ENCODE data around the gene MYDGF.

Gene MYDGF

DNA sequence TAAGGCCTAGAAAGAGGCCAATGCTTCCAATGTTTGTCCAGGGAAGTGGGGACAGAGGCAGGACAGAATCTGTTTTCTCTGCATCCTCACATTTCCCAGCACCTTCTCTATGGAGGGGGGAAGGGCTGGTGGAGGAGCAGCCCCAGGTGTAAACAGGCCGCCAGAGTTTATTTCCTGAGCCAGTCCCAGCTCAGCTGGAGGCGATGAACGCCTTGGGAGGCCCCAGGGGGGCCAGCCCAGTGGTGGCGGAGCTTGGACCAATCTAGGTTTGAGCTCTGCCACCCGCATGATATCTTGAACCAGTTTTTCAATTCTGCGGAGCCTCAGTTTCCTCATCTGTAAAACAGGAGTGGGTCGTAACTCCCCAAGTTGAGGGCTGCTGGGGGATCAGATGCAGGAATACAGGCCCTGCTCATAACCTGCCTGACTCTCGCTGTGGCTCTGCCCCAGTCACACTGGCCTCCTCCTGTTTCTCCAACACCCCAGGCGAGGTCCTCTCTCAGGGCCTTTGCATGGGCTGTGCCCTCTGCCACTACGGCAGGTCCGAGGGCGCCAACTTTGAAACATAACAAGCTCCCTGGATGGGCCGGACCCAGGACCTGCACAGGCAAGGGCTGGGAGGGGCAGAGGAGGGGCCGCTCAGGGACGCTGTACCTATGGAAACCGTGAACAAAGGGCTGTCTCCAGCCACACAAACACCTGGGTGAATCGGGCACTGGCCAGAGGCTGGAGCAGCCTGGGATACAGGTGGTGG is 29.7 kb downstream of the MYDGF start:
- TF ChIP-seq, protein P1, sequence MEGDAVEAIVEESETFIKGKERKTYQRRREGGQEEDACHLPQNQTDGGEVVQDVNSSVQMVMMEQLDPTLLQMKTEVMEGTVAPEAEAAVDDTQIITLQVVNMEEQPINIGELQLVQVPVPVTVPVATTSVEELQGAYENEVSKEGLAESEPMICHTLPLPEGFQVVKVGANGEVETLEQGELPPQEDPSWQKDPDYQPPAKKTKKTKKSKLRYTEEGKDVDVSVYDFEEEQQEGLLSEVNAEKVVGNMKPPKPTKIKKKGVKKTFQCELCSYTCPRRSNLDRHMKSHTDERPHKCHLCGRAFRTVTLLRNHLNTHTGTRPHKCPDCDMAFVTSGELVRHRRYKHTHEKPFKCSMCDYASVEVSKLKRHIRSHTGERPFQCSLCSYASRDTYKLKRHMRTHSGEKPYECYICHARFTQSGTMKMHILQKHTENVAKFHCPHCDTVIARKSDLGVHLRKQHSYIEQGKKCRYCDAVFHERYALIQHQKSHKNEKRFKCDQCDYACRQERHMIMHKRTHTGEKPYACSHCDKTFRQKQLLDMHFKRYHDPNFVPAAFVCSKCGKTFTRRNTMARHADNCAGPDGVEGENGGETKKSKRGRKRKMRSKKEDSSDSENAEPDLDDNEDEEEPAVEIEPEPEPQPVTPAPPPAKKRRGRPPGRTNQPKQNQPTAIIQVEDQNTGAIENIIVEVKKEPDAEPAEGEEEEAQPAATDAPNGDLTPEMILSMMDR (IDR thresholded peaks at IDR 0.05; ENCODE audit: control extremely low read depth, extremely low read depth, low read depth, missing control alignments) = no peak
- CTCF ChIA-PET = interaction anchor here (1.0 to 1.4 kb wide), 3 partner anchors 64 to 151 kb away, joined by 3 to 5 read pairs (median 3); partner anchors contain the start of gene FEM1A
- POLR2A ChIA-PET = interaction anchor here (0.6 to 0.9 kb wide), 2 partner anchors 296 to 377 kb away, joined by 4 to 6 read pairs; no protein-coding TSS in a partner anchor
- DNase-seq (ENCODE audit: extremely low spot score) = no peak

DNA sequence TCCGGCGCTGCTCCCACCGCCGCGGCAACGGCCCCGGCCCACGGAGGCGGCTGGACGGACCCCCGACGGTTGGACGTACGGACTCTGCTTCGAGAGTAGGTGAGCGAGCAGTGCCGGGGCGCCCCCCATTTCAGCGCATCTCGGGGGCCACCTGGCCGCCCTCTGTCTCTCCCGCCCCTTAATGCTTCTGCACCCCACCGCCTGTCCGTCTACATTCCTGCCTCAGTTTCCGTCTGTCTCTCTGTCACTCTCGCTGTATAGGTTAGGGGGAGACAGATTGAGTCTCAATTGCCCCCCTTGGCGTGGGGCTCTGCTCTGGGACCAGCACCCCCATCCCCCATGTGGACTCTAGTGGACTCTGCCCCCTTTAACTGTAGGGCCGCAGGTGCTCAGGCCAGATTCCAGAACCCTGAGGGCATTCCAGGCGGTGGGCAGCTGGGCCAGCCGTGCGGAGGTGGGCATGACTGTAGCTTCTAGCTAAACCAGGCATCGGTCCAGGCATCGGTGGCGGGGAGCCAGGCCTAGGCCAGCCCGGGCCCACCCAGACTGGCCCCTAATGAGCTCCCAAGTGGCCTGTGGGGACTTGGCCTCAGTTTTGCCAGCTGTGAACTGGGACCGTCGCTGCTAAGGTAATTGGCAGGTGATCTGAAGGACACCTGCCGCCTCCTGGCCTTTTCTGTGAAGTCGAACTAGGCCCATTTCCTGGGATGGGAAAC is 30.5 kb downstream of the MYDGF start:
- CTCF ChIA-PET = interaction anchor here (1.0 to 1.4 kb wide), 3 partner anchors 63 to 151 kb away, joined by 3 to 5 read pairs (median 3); partner anchors contain the start of gene FEM1A
- POLR2A ChIA-PET = interaction anchor here (0.9 kb wide), 1 partner anchor 377 kb away, joined by 4 read pairs; no protein-coding TSS in a partner anchor
- DNase-seq (ENCODE audit: extremely low spot score) = peak; percentile 45
- TF ChIP-seq, protein P1 (IDR thresholded peaks at IDR 0.05; ENCODE audit: control extremely low read depth, extremely low read depth, low read depth, missing control alignments) = no peak

DNA sequence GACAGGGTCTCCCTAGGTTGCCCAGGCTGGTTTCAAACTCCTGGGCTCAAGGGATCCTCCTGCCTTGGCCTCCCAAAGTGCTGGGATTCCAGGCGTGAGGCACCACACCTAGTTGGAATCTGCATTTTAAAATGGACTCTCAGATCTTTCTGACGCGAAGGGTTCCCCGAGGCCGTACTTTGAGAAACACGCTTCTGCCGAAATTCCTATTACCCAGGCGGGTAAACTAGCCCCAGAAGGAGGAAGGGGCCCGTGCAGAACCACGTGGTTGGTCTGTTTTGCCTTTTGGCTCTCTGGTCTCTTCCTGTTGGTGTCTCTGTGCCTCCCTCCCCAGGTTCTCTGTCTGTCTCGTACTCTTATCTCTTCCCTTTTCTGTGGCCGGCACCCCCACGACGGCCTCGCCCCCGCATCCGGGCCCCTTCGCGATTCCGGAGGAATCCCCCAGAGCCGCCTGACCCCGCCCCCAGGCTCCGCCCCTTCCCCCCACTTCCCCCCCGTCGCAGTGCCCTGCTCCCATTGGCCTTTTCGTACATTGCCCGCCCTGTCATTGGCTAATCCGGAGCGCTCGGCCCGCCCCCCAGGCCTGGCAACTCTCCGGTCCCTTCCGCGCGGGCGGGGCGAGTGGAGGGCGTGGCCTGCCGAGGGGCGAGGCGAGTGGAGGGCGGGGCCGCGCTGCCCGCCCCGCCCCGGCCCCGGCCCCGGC is 31.2 kb downstream of the MYDGF start, which contains the start of gene TNFAIP8L1:
Gene TNFAIP8L1, plus strand, starts transcription at position 689 of the 703 bp plus-strand sequence. CDS start 12,354 bp downstream, outside the sequence.
- CTCF ChIA-PET = interaction anchor here (1.1 to 3.5 kb wide), 6 partner anchors 34 to 152 kb away, joined by 3 to 102 read pairs (median 15); partner anchors contain the start of gene FEM1A
- peak; percentile 100 for DNase-seq (ENCODE audit: extremely low spot score)
- POLR2A ChIA-PET = interaction anchor here (0.7 kb wide), 1 partner anchor 13 kb away, joined by 3 read pairs; no protein-coding TSS in a partner anchor
- TF ChIP-seq, protein P1 (IDR thresholded peaks at IDR 0.05; ENCODE audit: control extremely low read depth, extremely low read depth, low read depth, missing control alignments) = no peak

DNA sequence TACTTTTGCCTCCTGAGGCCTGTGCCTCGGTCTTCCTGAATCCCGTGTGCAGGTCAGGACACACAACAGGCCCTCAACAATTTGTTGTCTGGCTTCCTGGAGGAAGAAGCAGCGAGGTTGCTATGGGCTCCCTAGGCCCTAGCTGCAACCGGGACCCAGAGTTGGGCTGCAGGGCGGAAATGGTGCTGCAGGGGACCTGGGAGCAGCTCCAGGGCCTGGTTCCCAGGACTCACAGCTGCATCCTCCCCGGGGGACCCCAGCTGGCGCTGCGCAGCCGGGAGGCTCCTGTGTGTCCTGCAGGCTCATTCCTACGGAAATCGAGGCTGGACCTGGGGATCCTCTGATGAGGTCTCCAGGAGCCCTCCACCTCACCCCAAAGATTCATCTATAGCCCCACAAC is 31.8 kb downstream of the MYDGF start:
- POLR2A ChIA-PET = interaction anchor here (0.7 kb wide), 1 partner anchor 14 kb away, joined by 3 read pairs; no protein-coding TSS in a partner anchor
- CTCF ChIA-PET = interaction anchor here (1.1 to 3.5 kb wide), 7 partner anchors 11 to 115 kb away, joined by 3 to 102 read pairs (median 27); no protein-coding TSS in a partner anchor

DNA sequence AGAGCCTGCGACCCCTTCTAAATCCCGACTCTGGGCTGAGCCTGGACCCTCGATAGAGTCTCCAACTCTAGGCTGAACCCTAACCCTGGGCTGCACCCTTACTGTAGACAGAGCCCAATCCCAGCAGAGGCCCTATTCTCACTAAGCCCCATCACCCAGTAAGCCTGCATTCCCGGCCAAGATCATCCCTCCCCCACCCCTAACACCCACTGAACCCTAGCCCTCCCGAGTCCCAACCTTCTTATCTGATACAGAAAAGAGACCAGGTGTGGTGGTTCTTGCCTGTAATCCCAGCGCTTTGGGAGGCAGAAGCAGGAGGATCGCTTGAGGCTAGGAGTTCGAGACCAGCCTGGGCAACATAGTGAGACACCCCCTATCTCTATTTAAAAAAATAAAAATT is 33.4 kb downstream of the MYDGF start:
- ChIA-PET CTCF (interaction anchor here (0.6 to 3.5 kb wide), 42 partner anchors 8 to 370 kb away, joined by 3 to 102 read pairs (median 4); partner anchors contain the start of gene SEMA6B), POLR2A (no interaction called here)
- DNase-seq (ENCODE audit: extremely low spot score) = no peak
- TF ChIP-seq, protein P1 (IDR thresholded peaks at IDR 0.05; ENCODE audit: control extremely low read depth, extremely low read depth, low read depth, missing control alignments) = no peak

More for the DNA sequence above, 31.8 kb downstream of the MYDGF start:
- TF ChIP-seq, protein P1 (IDR thresholded peaks at IDR 0.05; ENCODE audit: control extremely low read depth, extremely low read depth, low read depth, missing control alignments) = no peak
- no peak for DNase-seq (ENCODE audit: extremely low spot score)

Data from GM10248 (cell line).